HepG2 (cell line): Measurements from ENCODE around the gene FAM120B. TPM values are rescaled to one million over a fixed set of nuclear protein-coding genes. Genes with fewer than 3 reads are reported as not detected.

Source experiments
- AGO2 ChIP-seq: fragments of 200-400 bp; formaldehyde crosslinking; optimal IDR thresholded peaks from 2 replicates; pipeline ENCODE3; 2017; ENCODE audit warnings: mild to moderate bottlenecking, low read depth, low read length, moderate library complexity
- ARID2 ChIP-seq: sonication (generic); formaldehyde crosslinking; IDR thresholded peaks from 2 replicates; pipeline ENCODE4 v1.8.1; 2022; ENCODE audit warnings: mild to moderate bottlenecking, missing genetic modification reagents, borderline replicate concordance
- FOSL1 ChIP-seq: sonication (generic); formaldehyde crosslinking; IDR thresholded peaks from 2 replicates; pipeline ENCODE4 v1.9.0; 2021; ENCODE audit warnings: missing genetic modification reagents, borderline replicate concordance
- HDAC2 ChIP-seq: sonication (generic); formaldehyde crosslinking; IDR thresholded peaks from 2 replicates; pipeline ENCODE4 v1.4.0; 2020; ENCODE audit warnings: missing genetic modification reagents
- JUN ChIP-seq: sonication (generic); formaldehyde crosslinking; IDR thresholded peaks from 2 replicates; pipeline ENCODE4 v1.4.0; 2020; ENCODE audit warnings: mild to moderate bottlenecking, missing genetic modification reagents
- MZF1 ChIP-seq: sonication (generic); formaldehyde crosslinking; IDR thresholded peaks from 2 replicates; pipeline ENCODE4 v1.8.1; 2023; ENCODE audit warnings: mild to moderate bottlenecking, missing genetic modification reagents, borderline replicate concordance
- POLR2G ChIP-seq: fragments of 200-400 bp; formaldehyde crosslinking; IDR thresholded peaks from 2 replicates; pipeline ENCODE4 v1.6.1; 2018; ENCODE audit warnings: mild to moderate bottlenecking, low read depth, low read length, moderate library complexity
- RBAK ChIP-seq: sonication (generic); formaldehyde crosslinking; IDR thresholded peaks from 2 replicates; pipeline ENCODE4 v1.5.1; 2020; ENCODE audit warnings: mild to moderate bottlenecking, missing genetic modification reagents
- RBM39 ChIP-seq: fragments of 200-400 bp; formaldehyde crosslinking; IDR thresholded peaks from one replicate; pipeline ENCODE4 v1.6.1; 2018; ENCODE audit warnings: antibody characterized with exemption, mild to moderate bottlenecking, low read depth, low read length; ENCODE audit not compliant: poor library complexity, severe bottlenecking
- SYNCRIP ChIP-seq: fragments of 200-400 bp; formaldehyde crosslinking; IDR thresholded peaks from 2 replicates; pipeline ENCODE4 v1.6.1; 2018; ENCODE audit warnings: mild to moderate bottlenecking, low read depth, low read length; ENCODE audit not compliant: insufficient read depth
- TCF7 ChIP-seq: sonication (generic); IDR thresholded peaks from 2 replicates; pipeline ENCODE4 v1.6.1; 2016; ENCODE audit warnings: antibody characterized with exemption, low read depth
- TGIF2 ChIP-seq: IDR thresholded peaks from 2 replicates; pipeline ENCODE4 v1.6.1; 2016; ENCODE audit warnings: control low read depth, missing compliant biosample characterization
- XRCC5 ChIP-seq: fragments of 200-400 bp; formaldehyde crosslinking; optimal IDR thresholded peaks from 2 replicates; pipeline ENCODE3; 2017; ENCODE audit warnings: mild to moderate bottlenecking, low read length
- ZNF121 ChIP-seq: sonication (generic); formaldehyde crosslinking; IDR thresholded peaks from 2 replicates; pipeline ENCODE4 v1.5.0; 2020; ENCODE audit warnings: mild to moderate bottlenecking, missing genetic modification reagents
- ZNF136 ChIP-seq: sonication (generic); formaldehyde crosslinking; IDR thresholded peaks from 2 replicates; pipeline ENCODE4 v1.8.1; 2022; ENCODE audit warnings: low read depth, mild to moderate bottlenecking, moderate library complexity, missing genetic modification reagents
- ZNF143 ChIP-seq: sonication (generic); formaldehyde crosslinking; IDR thresholded peaks from 2 replicates; pipeline ENCODE4 v1.4.0; 2020; ENCODE audit warnings: missing genetic modification reagents
- ZNF280B ChIP-seq: sonication (generic); formaldehyde crosslinking; IDR thresholded peaks from 2 replicates; pipeline ENCODE4 v1.5.0; 2020; ENCODE audit warnings: missing genetic modification reagents, mild to moderate bottlenecking, borderline replicate concordance
- ZNF30 ChIP-seq: sonication (generic); formaldehyde crosslinking; IDR thresholded peaks from 2 replicates; pipeline ENCODE4 v1.5.0; 2020; ENCODE audit warnings: mild to moderate bottlenecking, missing genetic modification reagents
- ZNF430 ChIP-seq: sonication (generic); formaldehyde crosslinking; IDR thresholded peaks from 2 replicates; pipeline ENCODE4 v1.9.0; 2021; ENCODE audit warnings: mild to moderate bottlenecking, missing genetic modification reagents
- ZNF577 ChIP-seq: sonication (generic); formaldehyde crosslinking; IDR thresholded peaks from 2 replicates; pipeline ENCODE4 v1.4.0; 2020; ENCODE audit warnings: mild to moderate bottlenecking, low read depth, missing genetic modification reagents, borderline replicate concordance
- ZNF777 ChIP-seq: sonication (generic); formaldehyde crosslinking; IDR thresholded peaks from 2 replicates; pipeline ENCODE4 v1.4.0; 2020; ENCODE audit warnings: missing genetic modification reagents
- ZNF788 ChIP-seq: sonication (generic); formaldehyde crosslinking; IDR thresholded peaks from 2 replicates; pipeline ENCODE4 v1.5.0; 2020; ENCODE audit warnings: mild to moderate bottlenecking, missing genetic modification reagents, borderline replicate concordance
- polyA plus RNA-seq, 8 experiments: library from polyadenylated mRNA; depleted of rRNA in 3 of 8; stranded (reverse) in 7 of 8; unstranded in 1 of 8; fragments of >200 nt; fragmentation: Illumina TruSeq in 4 of 8; extraction: Trizol in 4 of 8; gene quantifications; 2 replicates each; pipeline versions ENCODE4 v1.2.1 to v1.2.3, GENCODE V29; 2011 to 2016; ENCODE audit warnings: low read depth in 4 of 8, missing spikeins in 1 of 8, mixed read lengths in 1 of 8; ENCODE audit not compliant: insufficient read depth in 1 of 8
- total RNA-seq, 5 experiments: library from RNA; depleted of rRNA; stranded (reverse); fragments of >200 nt; fragmentation: Illumina TruSeq; extraction: Trizol; gene quantifications; 2 replicates each; pipeline ENCODE4 v1.2.3, GENCODE V29; 2016; ENCODE audit warnings: low read depth in 1 of 5
- TF ChIP-seq, protein P1 (sequence below): sonication (generic); formaldehyde crosslinking; IDR thresholded peaks from 2 replicates; pipeline ENCODE4 v1.4.0; 2020; ENCODE audit warnings: mild to moderate bottlenecking, low read depth, missing genetic modification reagents
- TF ChIP-seq, protein P2 (sequence below): IDR thresholded peaks from 2 replicates; pipeline ENCODE4 v1.6.1; 2016

Gene FAM120B
- total and polyA plus RNA-seq, 2 of the 13 experiments (the other 11 are each of a cell fraction or from before 2014, with no cell fraction given), result 9.2 to 10.7 TPM

DNA sequence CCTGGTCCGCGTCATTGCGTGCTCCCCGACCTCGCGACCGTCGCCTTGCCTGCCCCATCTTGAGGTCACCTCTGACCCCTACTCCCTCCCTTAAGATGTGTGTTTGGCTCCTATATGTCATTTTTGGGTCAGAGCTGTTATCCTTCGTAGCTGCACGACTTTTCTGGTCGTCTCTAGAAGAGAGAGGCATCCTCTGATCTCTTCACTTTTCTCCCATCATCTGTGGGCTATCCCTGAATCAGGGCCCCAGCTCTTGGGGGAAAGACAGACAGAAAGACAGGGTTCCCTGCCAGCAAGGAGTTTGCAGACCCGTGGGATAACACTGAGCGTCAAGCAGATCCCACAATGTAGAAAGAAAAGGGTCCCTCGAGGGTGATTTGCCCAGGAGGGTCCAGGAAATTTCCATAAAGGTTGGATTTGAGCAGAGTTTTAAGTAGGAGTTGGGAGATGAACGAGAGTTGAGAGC lies 555 bp downstream of the FAM120B start (continued):
- TF ChIP-seq MZF1 (CRISPR knock-in tag) (no peak), HDAC2 (CRISPR knock-in tag) (no peak), SYNCRIP (no peak), FOSL1 (no peak), ZNF777 (CRISPR knock-in tag) (no peak), ZNF136 (CRISPR knock-in tag) (0 out of 2 replicates have a peak, but pooled peaks have one; percentile 42), TGIF2 (CRISPR knock-in tag) (0 out of 2 replicates have a peak, but pooled peaks have one; percentile 2), ZNF121 (CRISPR knock-in tag) (no peak), ZNF577 (CRISPR knock-in tag) (0 out of 2 replicates have a peak, but pooled peaks have one; percentile 48), ARID2 (CRISPR knock-in tag) (peak; percentile 72; the same call in 1 of the 2 replicates), AGO2 (peak; percentile 4), ZNF143 (0 out of 2 replicates have a peak, but pooled peaks have one; percentile 13), ZNF30 (0 out of 2 replicates have a peak, but pooled peaks have one; percentile 51), ZNF280B (CRISPR knock-in tag) (peak; percentile 18; the same call in 1 of the 2 replicates), TCF7 (no peak), POLR2G (no peak), RBM39 (no peak), XRCC5 (peak; percentile 0), ZNF788 (no peak), JUN (no peak), ZNF430 (CRISPR knock-in tag) (0 out of 2 replicates have a peak, but pooled peaks have one; percentile 49), RBAK (no peak)
- TF ChIP-seq, protein P1, sequence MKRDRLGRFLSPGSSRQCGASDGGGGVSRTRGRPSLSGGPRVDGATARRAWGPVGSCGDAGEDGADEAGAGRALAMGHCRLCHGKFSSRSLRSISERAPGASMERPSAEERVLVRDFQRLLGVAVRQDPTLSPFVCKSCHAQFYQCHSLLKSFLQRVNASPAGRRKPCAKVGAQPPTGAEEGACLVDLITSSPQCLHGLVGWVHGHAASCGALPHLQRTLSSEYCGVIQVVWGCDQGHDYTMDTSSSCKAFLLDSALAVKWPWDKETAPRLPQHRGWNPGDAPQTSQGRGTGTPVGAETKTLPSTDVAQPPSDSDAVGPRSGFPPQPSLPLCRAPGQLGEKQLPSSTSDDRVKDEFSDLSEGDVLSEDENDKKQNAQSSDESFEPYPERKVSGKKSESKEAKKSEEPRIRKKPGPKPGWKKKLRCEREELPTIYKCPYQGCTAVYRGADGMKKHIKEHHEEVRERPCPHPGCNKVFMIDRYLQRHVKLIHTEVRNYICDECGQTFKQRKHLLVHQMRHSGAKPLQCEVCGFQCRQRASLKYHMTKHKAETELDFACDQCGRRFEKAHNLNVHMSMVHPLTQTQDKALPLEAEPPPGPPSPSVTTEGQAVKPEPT (CRISPR knock-in tag), result 0 out of 2 replicates have a peak, but pooled peaks have one; percentile 1
- TF ChIP-seq, protein P2, sequence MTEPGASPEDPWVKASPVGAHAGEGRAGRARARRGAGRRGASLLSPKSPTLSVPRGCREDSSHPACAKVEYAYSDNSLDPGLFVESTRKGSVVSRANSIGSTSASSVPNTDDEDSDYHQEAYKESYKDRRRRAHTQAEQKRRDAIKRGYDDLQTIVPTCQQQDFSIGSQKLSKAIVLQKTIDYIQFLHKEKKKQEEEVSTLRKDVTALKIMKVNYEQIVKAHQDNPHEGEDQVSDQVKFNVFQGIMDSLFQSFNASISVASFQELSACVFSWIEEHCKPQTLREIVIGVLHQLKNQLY (CRISPR knock-in tag), result no peak
